ENCODE results near the gene GAREM2. TPM values are rescaled to one million over a fixed set of nuclear protein-coding genes. Genes with fewer than 3 reads are reported as not detected.

The GAREM2 gene
- total and polyA plus RNA-seq, 3 experiments from 2014 or later = 3.1 to 3.3 (median 3.2) TPM

DNA sequence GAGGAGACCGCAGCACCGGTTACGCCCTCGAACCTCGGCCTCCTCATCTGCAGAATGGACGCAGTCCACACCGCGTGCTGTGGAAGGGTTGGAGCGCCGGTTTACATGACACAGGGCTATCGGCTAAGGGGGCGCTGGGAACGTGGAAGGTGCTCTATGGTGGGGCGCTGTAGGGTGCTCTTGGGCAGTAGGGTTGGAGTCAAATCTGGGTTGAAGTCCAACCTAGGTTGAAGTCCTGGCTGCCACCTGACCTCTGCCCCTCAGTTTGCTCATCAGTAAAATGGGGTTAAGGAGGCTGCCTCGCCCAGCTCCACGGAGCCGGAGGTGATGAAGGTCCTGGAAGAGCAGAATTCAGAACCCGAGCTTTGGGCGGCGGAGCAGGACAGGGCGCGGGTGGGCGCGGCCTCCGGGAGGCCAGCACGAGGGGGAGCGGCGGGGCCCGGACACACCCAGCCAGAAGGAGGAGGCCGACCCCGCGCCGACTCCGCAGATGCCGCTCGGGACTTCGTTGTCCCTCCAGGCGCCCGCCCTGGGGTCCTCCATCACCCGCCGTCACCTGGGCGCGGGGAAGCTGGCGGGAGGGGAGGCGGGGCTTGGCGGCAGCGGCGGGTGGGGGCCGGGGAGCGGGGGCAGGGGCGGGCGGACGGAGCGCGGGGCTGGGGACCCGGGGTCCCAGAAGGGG is 558 bp upstream of the GAREM2 start:
- Mint-ChIP-seq H3K27ac (no peak overlapping the region), H3K27me3 (peaks cover 19 to 39% of the 10 kb centered on the region in 2 donors)
- POLR2A ChIA-PET = interaction anchor here (0.5 to 1.4 kb wide), 2 partner anchors 12 to 466 kb away, joined by 5 to 6 read pairs; no protein-coding TSS in a partner anchor

DNA sequence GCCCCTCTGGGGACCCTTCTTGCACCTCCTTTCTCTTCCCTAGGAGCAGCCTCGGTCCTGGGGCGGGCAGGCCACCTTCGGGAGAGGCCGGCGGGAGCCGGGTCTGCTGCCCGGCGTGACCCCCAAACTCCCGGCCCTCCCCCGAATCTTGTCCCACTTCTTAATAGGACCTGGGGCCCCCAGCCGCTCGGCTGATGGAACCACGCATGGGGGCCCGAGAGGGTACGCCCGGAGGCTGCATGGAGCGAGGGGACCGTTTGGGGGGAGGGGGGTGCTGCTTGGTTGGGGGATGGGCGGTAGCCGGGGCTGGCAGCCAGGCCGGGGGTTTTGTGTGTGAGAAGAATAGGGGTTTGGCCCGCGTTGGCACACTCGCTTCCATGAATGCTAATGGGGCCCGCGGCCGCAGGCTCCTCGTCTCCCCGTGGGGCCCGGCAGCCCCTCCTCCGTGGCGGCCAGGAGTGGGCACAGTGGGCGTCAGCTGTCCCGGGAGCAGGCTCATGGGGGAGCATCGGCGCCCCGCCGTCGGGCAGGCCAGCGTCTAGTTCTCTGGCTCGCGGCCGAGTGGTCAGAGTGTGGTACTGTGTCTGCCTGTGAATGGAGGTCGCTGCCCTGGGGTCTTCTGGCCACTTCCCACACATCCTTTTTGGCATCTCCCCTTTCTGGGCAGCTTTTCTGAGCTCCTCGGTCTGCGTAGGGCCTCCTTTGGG is 1.0 kb downstream of the GAREM2 start:
- Histone ChIP-seq H3K9me3 (ENCODE audit: low read length) (no peaks in the 10 kb centered on the region), H3K4me3 (ENCODE audit: low read length) (no peak overlapping the region), H3K27me3 (ENCODE audit: insufficient read depth, low read length, poor library complexity, severe bottlenecking) (peaks cover 12% of the 10 kb centered on the region), H3K27ac (ENCODE audit: low read depth, low read length) (no peak overlapping the region), H3K36me3 (ENCODE audit: insufficient read depth, low read length) (no peaks in the 10 kb centered on the region), H3K4me1 (ENCODE audit: insufficient read depth, low read length) (no peaks in the 10 kb centered on the region)
- Mint-ChIP-seq H3K27ac (peak overlapping the region in 1 of 8 donors; percentile 43), H3K27me3 (peaks cover 19 to 41% of the 10 kb centered on the region in 2 donors), H3K9me3 (no peaks in the 10 kb centered on the region), H3K36me3 (no peaks in the 10 kb centered on the region), H3K4me1 (peaks cover 15 to 16% (median 16%) of the 10 kb centered on the region in 3 donors), H3K4me3 (peak overlapping the region; percentile 47 to 89 (median 71))
- DNase-seq = no peak
- ChIA-PET POLR2A (interaction anchor here (1.4 kb wide), 1 partner anchor 10 kb away, joined by 6 read pairs; no protein-coding TSS in a partner anchor), CTCF (interaction anchor here (1.1 to 3.4 kb wide), 2 partner anchors 10 to 182 kb away, joined by 3 to 11 read pairs; no protein-coding TSS in a partner anchor)

More for the DNA sequence above, 558 bp upstream of the GAREM2 start:
- Histone ChIP-seq H3K9me3 (ENCODE audit: low read length) (no peaks in the 10 kb centered on the region), H3K27me3 (ENCODE audit: insufficient read depth, low read length, poor library complexity, severe bottlenecking) (peaks cover 12% of the 10 kb centered on the region), H3K4me1 (ENCODE audit: insufficient read depth, low read length) (no peaks in the 10 kb centered on the region), H3K4me3 (ENCODE audit: low read length) (no peak overlapping the region), H3K36me3 (ENCODE audit: insufficient read depth, low read length) (no peaks in the 10 kb centered on the region), H3K27ac (ENCODE audit: low read depth, low read length) (no peak overlapping the region)
- Mint-ChIP-seq H3K9me3 (no peaks in the 10 kb centered on the region), H3K4me1 (peaks cover 15 to 16% (median 15%) of the 10 kb centered on the region in 3 donors), H3K4me3 (peak overlapping the region; percentile 62 to 90 (median 79)), H3K36me3 (no peaks in the 10 kb centered on the region)
- no peak for DNase-seq
- CTCF ChIA-PET = interaction anchor here (1.0 to 3.4 kb wide), 3 partner anchors 10 to 181 kb away, joined by 3 to 11 read pairs (median 3); no protein-coding TSS in a partner anchor

- no peaks in the 10 kb centered on the region for H3K9me3 ChIP-seq (ENCODE audit: low read length)
- peaks cover 18 to 42% of the 10 kb centered on the region in 2 donors for H3K27me3 Mint-ChIP-seq
- ChIA-PET POLR2A (interaction anchor here (1.0 kb wide), 1 partner anchor 9 kb away, joined by 3 read pairs; no protein-coding TSS in a partner anchor), CTCF (interaction anchor here (1.2 to 2.6 kb wide), 2 partner anchors 10 to 13 kb away, joined by 3 to 17 read pairs; no protein-coding TSS in a partner anchor)
- H3K36me3 ChIP-seq (ENCODE audit: insufficient read depth, low read length) = no peaks in the 10 kb centered on the region
- H3K9me3 Mint-ChIP-seq = no peaks in the 10 kb centered on the region
- H3K27me3 ChIP-seq (ENCODE audit: insufficient read depth, low read length, poor library complexity, severe bottlenecking) = peaks cover 12% of the 10 kb centered on the region
- H3K4me1 ChIP-seq (ENCODE audit: insufficient read depth, low read length) = peaks cover 5% of the 10 kb centered on the region
- no peak for DNase-seq
- H3K4me3 Mint-ChIP-seq = peak overlapping the region; percentile 47 to 89 (median 71)
- H3K4me1 Mint-ChIP-seq = peaks cover 19 to 21% (median 20%) of the 10 kb centered on the region in 3 donors
- no peak overlapping the region for H3K4me3 ChIP-seq (ENCODE audit: low read length)
- no peaks in the 10 kb centered on the region for H3K36me3 Mint-ChIP-seq
- H3K27ac Mint-ChIP-seq = peak overlapping the region in 1 of 8 donors; percentile 43
- no peak overlapping the region for H3K27ac ChIP-seq (ENCODE audit: low read depth, low read length)
These were observed 2.0 kb downstream of the GAREM2 start for GRCh38 chr2:26174691-26175465.

GRCh38 chr2:26175466-26176278 is 2.8 kb downstream of the GAREM2 start:
- no peak overlapping the region for H3K4me3 Mint-ChIP-seq
- Histone ChIP-seq H3K27me3 (ENCODE audit: insufficient read depth, low read length, poor library complexity, severe bottlenecking) (peaks cover 12% of the 10 kb centered on the region), H3K27ac (ENCODE audit: low read depth, low read length) (no peak overlapping the region), H3K36me3 (ENCODE audit: insufficient read depth, low read length) (no peaks in the 10 kb centered on the region), H3K4me3 (ENCODE audit: low read length) (no peak overlapping the region), H3K4me1 (ENCODE audit: insufficient read depth, low read length) (peaks cover 5% of the 10 kb centered on the region), H3K9me3 (ENCODE audit: low read length) (no peaks in the 10 kb centered on the region)
- peaks cover 23 to 47% of the 10 kb centered on the region in 2 donors for H3K27me3 Mint-ChIP-seq
- no peaks in the 10 kb centered on the region for H3K9me3 Mint-ChIP-seq
- no peak overlapping the region for H3K27ac Mint-ChIP-seq
- CTCF ChIA-PET = interaction anchor here (0.7 to 2.6 kb wide), 3 partner anchors 9 to 13 kb away, joined by 3 to 17 read pairs (median 3); no protein-coding TSS in a partner anchor
- POLR2A ChIA-PET = interaction anchor here (1.0 to 1.2 kb wide), 2 partner anchors 9 kb away, joined by 3 to 4 read pairs; no protein-coding TSS in a partner anchor
- H3K4me1 Mint-ChIP-seq = peaks cover 23 to 25% (median 24%) of the 10 kb centered on the region in 3 donors
- no peaks in the 10 kb centered on the region for H3K36me3 Mint-ChIP-seq
- DNase-seq = no peak

DNA sequence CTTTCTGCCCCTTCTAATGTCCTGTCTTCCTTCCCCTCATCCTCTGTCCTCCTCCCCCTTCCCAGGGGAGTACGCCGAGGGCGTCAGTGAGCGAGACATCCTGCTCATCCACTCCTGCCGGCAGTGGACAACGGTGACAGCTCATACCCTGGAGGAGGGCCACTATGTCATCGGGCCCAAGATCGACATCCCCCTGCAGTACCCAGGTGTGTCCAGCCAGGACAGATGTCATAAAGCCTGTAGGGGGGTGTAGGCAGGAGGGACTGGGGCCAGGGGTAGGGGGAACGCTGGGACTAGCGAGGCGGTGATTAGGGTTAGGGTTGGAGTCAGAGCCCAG is 3.4 kb downstream of the GAREM2 start:
- Histone ChIP-seq H3K4me1 (ENCODE audit: insufficient read depth, low read length) (peaks cover 5% of the 10 kb centered on the region), H3K27ac (ENCODE audit: low read depth, low read length) (no peak overlapping the region), H3K9me3 (ENCODE audit: low read length) (no peaks in the 10 kb centered on the region), H3K36me3 (ENCODE audit: insufficient read depth, low read length) (no peaks in the 10 kb centered on the region), H3K4me3 (ENCODE audit: low read length) (no peak overlapping the region), H3K27me3 (ENCODE audit: insufficient read depth, low read length, poor library complexity, severe bottlenecking) (peaks cover 12% of the 10 kb centered on the region)
- Mint-ChIP-seq H3K27ac (no peak overlapping the region), H3K4me1 (peaks cover 23 to 25% (median 24%) of the 10 kb centered on the region in 3 donors), H3K9me3 (no peaks in the 10 kb centered on the region), H3K27me3 (peaks cover 23 to 47% of the 10 kb centered on the region in 2 donors), H3K4me3 (no peak overlapping the region), H3K36me3 (peaks cover 0 to 2% (median 0%) of the 10 kb centered on the region in 3 donors)
- ChIA-PET CTCF (interaction anchor here (0.7 to 2.6 kb wide), 2 partner anchors 8 to 10 kb away, joined by 3 to 17 read pairs; no protein-coding TSS in a partner anchor), POLR2A (interaction anchor here (1.2 kb wide), 1 partner anchor 9 kb away, joined by 4 read pairs; no protein-coding TSS in a partner anchor)
- no peak for DNase-seq

GRCh38 chr2:26177122-26177521 is 4.2 kb downstream of the GAREM2 start:
- Mint-ChIP-seq H3K9me3 (no peaks in the 10 kb centered on the region), H3K4me1 (peaks cover 16 to 18% (median 16%) of the 10 kb centered on the region in 3 donors), H3K36me3 (peaks cover 0 to 3% (median 0%) of the 10 kb centered on the region in 3 donors), H3K4me3 (peak overlapping the region in 1 of 7 donors; percentile 26), H3K27ac (no peak overlapping the region), H3K27me3 (peaks cover 17 to 39% of the 10 kb centered on the region in 2 donors)
- no peaks in the 10 kb centered on the region for H3K9me3 ChIP-seq (ENCODE audit: low read length)
- DNase-seq = no peak
- ChIA-PET CTCF (interaction anchor here (2.6 kb wide), 1 partner anchor 8 kb away, joined by 17 read pairs; no protein-coding TSS in a partner anchor), POLR2A (interaction anchor here (0.6 kb wide), 1 partner anchor 72 kb away, joined by 3 read pairs; no protein-coding TSS in a partner anchor)
- no peak overlapping the region for H3K4me3 ChIP-seq (ENCODE audit: low read length)
- no peak overlapping the region for H3K27ac ChIP-seq (ENCODE audit: low read depth, low read length)
- H3K27me3 ChIP-seq (ENCODE audit: insufficient read depth, low read length, poor library complexity, severe bottlenecking) = peaks cover 10% of the 10 kb centered on the region
- H3K36me3 ChIP-seq (ENCODE audit: insufficient read depth, low read length) = no peaks in the 10 kb centered on the region
- peaks cover 5% of the 10 kb centered on the region for H3K4me1 ChIP-seq (ENCODE audit: insufficient read depth, low read length)

DNA sequence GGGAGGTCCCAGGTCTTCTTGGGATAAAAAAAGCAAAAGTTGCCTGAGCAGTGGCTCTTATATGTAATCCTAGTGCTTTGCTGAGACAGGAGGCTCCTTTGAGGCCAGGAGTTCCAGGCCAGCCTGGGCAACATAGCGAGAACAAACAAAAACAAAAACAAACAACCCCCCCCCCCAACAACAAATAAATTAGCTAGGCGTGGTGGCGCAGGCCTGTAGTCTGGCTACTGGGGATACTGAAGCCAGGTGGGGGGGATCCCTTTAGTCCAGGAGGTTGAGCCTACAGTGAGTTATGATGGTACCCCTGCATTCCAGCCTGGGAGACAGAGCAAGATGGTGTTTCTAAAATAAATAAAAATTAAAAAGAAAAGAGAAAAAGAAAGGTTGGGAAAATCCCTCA is 5.4 kb downstream of the GAREM2 start:
- H3K4me3 Mint-ChIP-seq = peak overlapping the region in 5 of 7 donors; percentile 19 to 84 (median 55)
- Histone ChIP-seq H3K27me3 (ENCODE audit: insufficient read depth, low read length, poor library complexity, severe bottlenecking) (peaks cover 7% of the 10 kb centered on the region), H3K27ac (ENCODE audit: low read depth, low read length) (no peak overlapping the region), H3K4me3 (ENCODE audit: low read length) (no peak overlapping the region), H3K36me3 (ENCODE audit: insufficient read depth, low read length) (no peaks in the 10 kb centered on the region), H3K4me1 (ENCODE audit: insufficient read depth, low read length) (peaks cover 5% of the 10 kb centered on the region), H3K9me3 (ENCODE audit: low read length) (no peaks in the 10 kb centered on the region)
- DNase-seq = no peak
- H3K27ac Mint-ChIP-seq = no peak overlapping the region
- peaks cover 13 to 15% (median 14%) of the 10 kb centered on the region in 3 donors for H3K4me1 Mint-ChIP-seq
- CTCF ChIA-PET = no interaction called here
- no peaks in the 10 kb centered on the region for H3K9me3 Mint-ChIP-seq
- H3K27me3 Mint-ChIP-seq = peaks cover 15 to 36% of the 10 kb centered on the region in 2 donors
- peaks cover 0 to 3% (median 0%) of the 10 kb centered on the region in 3 donors for H3K36me3 Mint-ChIP-seq
- POLR2A ChIA-PET = interaction anchor here (0.6 kb wide), 1 partner anchor 223 kb away, joined by 3 read pairs; no protein-coding TSS in a partner anchor
